NCI-H128 (cell line): ENCODE data around the gene CDA.

Source experiments
- DNase-seq: peaks from one replicate; lab custom pipeline; 2025; ENCODE audit not compliant: unreplicated experiment; lab: John Stamatoyannopoulos, UW

CDA gene

GRCh38 chr1:20615946-20616846 is 27.3 kb downstream of the CDA start:
- no peak for DNase-seq

- DNase-seq = no peak
Observed at GRCh38 chr1:20616847-20617487, 28.1 kb downstream of the CDA start.

DNA sequence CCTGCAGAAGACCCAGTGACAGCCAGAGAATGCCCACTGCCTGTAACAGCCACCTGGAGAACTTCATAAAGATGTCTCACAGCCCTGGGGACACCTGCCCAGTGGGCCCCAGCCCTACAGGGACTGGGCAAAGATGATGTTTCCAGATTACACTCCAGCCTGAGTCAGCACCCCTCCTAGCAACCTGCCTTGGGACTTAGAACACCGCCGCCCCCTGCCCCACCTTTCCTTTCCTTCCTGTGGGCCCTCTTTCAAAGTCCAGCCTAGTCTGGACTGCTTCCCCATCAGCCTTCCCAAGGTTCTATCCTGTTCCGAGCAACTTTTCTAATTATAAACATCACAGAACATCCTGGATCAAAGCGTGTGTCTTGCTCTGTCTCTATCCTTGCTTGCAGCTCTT is 29.7 kb downstream of the CDA start:
- no peak for DNase-seq

DNA sequence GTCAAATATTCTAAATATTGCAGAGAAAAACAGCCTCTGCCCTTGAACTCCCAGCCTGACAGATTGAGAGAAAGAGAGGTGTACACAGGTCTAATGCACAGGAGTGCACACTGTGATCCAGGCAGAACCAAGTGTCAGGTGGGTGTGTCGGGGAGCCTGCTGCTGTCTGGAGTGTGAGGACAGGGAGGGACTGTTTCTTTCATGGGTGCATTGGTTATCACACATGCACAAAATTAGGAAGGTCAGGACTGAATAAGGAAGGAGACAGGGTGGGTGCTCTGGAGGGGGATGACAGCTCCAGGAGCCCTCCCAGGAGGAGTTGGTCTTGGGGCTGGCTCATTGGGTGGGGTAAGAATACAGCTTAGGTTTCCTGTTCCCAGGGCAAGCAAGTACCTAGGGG is 31.1 kb downstream of the CDA start:
- no peak for DNase-seq

- no peak for DNase-seq
Observed at GRCh38 chr1:20621012-20621411, 32.1 kb downstream of the CDA start.

DNA sequence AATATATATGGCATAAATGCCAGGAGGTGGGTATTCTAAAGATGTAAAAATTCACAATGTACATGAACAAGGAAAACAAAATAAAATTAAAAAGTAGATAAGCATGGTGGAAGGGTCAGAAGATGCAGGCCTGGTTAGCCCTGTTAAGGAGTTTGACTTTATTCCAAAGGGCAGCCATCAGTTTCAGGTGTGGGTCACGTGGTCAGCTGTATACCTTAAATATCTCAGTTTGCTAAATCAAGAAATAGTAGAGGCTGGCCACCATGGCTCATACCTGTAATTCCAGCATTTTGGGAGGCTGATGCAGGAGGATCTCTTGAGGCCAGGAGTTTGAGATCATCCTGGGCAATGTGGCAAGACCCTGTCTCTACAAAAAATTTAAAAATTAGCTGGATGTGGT is 35.8 kb downstream of the CDA start:
- no peak for DNase-seq

DNA sequence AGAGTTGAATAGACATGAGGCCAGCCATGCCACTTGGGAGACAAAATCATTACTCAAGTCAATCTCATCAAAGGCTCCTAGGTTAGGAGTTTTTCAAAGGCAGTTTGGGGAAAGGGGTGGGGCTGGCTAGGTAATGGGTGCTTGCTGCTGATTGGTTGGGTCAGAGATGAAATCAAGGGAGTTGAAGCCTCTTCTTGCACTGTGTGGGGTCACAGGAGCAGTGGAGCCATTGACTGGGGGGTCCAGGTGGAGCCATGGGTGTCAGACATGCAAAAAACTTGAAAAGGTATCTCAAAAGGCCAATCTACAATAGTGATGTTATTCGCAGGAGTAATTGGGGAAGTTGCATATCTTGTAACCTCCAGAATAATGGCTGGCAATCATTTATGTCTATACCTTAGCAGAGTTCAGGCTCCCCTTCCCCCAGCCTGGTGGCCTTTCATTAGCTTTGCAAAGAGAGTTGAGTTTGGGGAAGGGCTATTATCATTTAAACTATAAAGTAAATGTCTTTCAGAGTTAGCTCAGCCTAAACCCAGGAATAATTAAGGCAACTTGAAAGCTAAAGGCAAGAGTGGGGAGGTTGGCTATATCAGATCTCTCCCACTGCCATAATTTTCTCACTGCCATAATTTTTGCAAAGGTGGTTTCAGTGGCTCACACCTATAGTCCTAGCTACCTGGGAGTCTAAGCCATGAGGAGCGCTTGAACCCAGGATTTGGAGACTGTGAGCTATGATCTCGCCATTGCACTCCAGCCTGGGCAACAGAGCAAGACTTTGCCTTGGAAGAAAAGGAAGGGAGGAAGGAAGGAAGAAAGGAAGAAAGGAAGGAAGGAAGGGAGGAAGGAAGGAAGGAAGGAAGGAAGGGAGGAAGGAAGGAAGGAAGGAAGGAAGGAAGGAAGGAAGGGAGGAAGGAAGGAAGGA is 36.5 kb downstream of the CDA start:
- no peak for DNase-seq

DNA sequence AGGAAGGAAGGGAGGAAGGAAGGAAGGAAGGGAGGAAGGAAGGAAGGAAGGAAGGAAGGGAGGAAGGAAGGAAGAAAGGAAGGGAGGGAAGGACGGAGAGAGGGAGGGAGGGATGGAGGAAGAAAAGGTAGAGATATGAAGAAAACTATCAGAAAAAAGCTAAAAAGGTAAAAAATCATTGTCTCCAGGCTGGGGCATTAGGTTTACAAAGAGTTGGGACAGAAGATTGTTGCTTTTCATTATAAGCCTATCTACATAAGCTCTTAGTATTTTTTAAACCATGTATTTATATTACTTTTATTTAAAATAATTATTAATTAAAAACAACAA is 37.2 kb downstream of the CDA start:
- no peak for DNase-seq

DNA sequence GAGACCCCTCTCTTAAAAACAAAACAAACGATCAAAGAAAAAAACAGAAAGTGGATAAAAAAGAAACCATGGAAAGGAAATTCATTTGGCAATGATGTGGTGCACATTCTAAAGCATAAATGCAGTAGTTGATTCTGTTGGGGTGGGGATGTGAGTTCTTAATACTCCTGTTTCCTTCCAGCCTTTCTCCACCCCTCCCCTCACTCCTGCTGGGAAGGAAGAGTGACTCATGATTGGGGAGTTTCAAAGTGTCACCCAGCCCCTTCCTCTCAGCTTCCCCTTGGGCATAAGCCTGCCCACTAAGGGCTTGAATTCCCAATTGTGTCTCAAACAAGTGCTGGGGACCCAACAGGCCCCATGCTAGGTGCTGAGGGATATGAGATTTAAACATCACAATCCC is 37.6 kb downstream of the CDA start:
- DNase-seq = no peak

GRCh38 chr1:20630729-20631128 is 41.8 kb downstream of the CDA start:
- no peak for DNase-seq

DNA sequence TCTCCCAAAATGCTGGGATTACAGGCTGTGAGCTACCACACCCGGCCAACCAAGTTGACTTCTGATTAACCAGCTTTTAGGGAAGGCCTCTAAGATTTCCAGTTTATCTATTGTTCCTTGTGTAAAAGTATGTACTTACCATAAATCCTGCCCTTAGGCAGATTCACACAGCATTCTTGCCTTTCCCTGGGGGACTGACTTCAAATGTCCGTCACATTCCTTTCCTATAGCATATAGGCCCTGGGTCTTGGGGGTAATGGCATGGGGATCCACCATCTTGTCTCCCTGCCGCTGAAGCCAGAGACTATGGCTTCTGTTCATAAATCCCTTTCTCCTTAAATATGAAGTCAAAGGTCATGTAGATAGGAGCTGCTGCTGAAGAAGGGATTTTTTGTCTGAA is 43.5 kb downstream of the CDA start:
- no peak for DNase-seq

DNA sequence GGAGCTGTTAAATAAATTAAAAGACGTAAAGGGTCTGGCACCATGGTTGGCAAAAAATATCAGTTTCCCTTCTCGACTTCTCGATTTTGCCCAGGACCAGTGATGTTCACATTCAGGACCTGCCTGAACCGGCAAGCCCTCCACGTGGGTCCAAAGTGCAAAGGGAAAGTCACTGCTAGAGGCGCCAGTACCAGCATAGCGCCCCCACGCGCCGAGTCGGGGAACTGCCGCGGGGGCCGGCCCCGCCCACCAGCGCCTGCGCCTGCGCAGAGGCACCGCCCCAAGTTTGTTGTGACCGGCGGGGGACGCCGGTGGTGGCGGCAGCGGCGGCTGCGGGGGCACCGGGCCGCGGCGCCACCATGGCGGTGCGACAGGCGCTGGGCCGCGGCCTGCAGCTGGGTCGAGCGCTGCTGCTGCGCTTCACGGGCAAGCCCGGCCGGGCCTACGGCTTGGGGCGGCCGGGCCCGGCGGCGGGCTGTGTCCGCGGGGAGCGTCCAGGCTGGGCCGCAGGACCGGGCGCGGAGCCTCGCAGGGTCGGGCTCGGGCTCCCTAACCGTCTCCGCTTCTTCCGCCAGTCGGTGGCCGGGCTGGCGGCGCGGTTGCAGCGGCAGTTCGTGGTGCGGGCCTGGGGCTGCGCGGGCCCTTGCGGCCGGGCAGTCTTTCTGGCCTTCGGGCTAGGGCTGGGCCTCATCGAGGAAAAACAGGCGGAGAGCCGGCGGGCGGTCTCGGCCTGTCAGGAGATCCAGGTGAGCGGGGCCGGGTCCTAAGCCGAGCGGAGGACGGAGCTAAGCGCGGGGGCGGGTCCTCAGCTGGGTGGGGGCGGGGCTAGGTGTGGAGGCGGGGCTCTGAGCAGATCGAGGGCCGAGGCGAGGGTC is 44.5 kb downstream of the CDA start, which contains the start of gene PINK1:
Gene PINK1, plus strand, starts transcription at position 269 of the 875 bp plus-strand sequence. Its CDS starts 91 bp downstream, at position 360.
- DNase-seq = peak; percentile 64

GRCh38 chr1:20634065-20634593 is 45.2 kb downstream of the CDA start:
- DNase-seq = no peak

- DNase-seq = peak; percentile 77
Observed at GRCh38 chr1:20634594-20635084, 45.7 kb downstream of the CDA start.

DNA sequence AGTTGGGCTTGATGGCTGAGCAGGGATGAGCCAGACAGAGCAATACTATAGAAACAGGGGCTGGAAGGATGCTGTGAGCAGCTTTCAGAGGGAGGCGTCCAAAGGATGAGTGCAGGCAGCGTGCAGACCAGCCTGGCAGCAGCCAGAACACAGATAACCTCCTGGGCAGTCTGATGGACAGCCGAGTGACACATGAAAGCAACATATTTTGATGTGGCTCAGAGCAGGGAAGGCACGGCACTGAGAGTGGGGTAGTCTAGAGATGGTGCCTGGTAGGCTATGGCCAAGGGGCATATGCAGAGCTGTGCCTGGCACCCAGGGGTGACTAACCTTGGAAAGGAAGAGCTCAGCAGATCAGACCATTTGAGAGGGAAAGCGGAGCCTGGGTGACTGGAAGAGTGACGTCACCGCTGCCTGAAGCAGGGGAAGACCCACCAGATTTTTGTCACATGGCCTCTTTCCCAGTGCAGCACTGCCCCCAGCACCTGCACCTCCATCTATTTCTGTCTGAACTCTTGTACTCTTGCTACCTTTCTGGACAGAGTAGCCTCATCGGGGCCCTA is 48.0 kb downstream of the CDA start:
- no peak for DNase-seq

- peak; percentile 14 for DNase-seq
Observed at GRCh38 chr1:20640183-20640597, 51.3 kb downstream of the CDA start.

DNA sequence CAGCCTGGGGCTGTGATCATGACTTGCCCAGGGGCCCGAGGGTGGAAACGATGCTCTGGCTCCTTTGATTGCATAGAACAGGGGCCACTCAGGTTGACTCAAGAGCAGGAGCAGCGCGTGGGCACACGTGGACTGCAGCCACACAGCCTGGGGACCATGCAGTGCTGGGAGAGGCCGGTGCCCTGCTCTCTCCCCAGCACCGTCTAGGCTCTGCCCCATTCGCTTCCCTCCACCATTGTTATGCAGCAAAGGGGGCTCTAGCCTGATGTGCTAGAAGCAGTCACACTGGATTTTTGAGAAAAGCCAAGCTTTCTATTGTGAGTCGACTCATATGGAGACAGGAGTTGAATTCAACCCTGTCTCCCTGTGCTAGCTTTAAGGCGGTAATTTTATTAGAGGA is 53.1 kb downstream of the CDA start:
- no peak for DNase-seq

DNA sequence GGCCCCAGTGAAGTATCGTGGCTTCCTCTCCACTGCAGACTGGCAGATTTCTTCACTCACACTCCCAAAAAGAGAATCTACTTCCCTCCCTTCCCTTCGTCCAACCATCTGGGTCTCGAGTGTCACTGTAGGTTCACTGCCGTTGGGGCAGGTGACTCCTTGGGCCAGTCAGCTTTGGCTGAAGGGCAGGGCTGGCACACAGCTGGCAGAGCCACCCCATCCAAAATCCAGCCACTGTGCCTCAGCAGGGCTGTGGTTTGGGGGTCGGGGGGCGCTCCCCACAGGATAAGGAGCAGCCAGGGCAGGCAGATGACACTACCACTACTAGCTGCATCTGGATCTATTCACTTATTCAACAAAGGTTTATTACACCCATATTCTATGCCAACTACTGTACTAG is 54.2 kb downstream of the CDA start:
- no peak for DNase-seq

- no peak for DNase-seq
Observed at GRCh38 chr1:20644416-20644815, 55.5 kb downstream of the CDA start.

DNA sequence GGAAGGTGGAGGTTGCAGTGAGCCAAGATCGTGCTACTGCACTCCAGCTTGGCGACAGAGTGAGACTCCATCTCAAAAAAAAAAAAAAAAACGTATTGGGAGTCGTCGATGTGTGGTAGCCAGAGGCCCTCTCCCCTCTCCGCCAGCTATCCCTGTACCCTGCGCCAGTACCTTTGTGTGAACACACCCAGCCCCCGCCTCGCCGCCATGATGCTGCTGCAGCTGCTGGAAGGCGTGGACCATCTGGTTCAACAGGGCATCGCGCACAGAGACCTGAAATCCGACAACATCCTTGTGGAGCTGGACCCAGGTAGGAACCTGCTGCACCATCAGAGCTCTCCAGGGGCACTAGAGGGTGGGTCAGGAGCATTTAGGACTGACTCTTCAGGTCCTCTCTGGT is 56.5 kb downstream of the CDA start:
- no peak for DNase-seq
